T-helper 1 cell treated with Interleukin-12 subunit alpha and Interleukin-12 subunit beta and Interleukin-4 antibody, amounts not matched to agents 30 ng/mL and 1 ng/mL, for 36 hours (primary cell): ENCODE data around the gene CCL22. TPM values are rescaled to one million over a fixed set of nuclear protein-coding genes. Genes with fewer than 3 reads are reported as not detected.
"Not testable (repeated sequence)": the region's sequence is repeated elsewhere in the genome, so short reads cannot be mapped to it uniquely, and the experiment has no call there.

ENCODE experiments used
- intact Hi-C: fragments of 100-400 bp; cut with micrococcal nuclease; formaldehyde crosslinking; loops from one replicate; pipeline ENCODE4 v1.15.1; 2024
- total RNA-seq: library from RNA; stranded (reverse); gene quantifications from 2 replicates; pipeline ENCODE4 v1.2.3, GENCODE V29; 2022

Gene CCL22
- total RNA-seq, 1 donor from 2014 or later: 0.71 TPM

- intact Hi-C loops: no loop called here
Measured at GRCh38 chr16:57374067-57374534, 15.5 kb downstream of the CCL22 start.

DNA sequence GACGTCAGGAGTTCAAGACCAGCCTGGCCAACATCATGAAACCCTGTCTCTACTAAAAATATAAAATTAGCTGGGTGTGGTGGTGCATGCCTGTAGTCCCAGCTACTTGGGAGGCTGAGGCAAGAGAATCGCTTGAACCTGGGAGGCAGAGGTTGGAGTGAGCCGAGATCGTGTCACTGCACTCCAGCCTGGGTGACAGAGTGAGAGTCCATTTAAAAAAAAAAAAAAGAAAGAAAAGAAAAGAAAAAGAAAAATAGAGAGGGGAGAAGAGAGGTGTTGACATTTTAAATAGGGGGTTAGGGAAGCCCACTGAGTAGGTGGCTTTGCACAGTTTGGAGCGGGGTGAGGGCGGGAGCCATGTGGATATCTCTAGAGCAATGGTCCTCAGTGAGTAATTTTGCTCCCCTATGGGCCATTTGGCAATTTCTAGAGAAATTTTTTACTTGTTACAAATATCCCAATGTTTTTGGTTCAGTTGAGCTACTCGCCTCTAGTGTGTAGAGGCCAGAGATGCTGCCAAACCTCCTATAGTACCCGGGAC is 16.4 kb downstream of the CCL22 start:
- intact Hi-C loops: not testable (repeated sequence)

GRCh38 chr16:57376313-57376818 is 17.8 kb downstream of the CCL22 start:
- intact Hi-C loops: no loop called here

DNA sequence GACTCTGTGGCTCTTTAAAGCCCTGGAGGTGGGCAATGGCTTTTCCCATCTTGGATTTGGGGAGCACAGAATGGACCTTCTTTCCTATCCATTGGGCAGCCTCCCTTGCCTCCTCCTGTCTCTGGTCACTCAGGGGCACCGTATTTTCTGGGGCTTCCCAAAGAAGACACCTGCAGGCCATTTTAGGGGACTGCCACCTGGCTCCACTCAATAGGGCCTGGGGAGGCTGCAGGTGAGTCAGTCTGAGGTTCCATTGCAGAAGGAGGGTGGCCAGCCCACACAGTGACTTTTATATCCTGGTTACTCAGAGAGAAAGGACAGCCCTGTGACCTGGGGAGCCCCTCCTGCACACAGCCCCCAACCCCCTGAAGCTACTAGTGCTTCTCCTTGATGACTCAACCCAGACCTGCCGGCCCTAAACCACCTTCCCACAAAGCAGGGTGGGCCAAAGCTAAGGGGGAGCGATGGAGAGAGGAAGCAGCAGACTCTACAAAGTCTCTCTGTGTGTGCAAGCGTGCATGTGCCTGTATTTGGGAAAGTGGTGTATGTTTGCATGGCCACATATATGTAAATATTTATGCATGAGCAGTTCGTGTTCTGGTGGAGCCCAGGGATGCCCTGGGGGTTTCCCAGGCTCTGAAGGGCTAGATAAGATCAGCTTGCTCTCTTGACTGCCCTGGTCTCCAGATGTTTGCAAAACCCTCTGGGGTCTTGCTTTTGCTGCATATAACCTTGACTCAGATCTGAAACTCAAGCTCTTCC is 18.7 kb downstream of the CCL22 start:
- intact Hi-C loops: no loop called here

GRCh38 chr16:57379579-57379978 is 21.0 kb downstream of the CCL22 start:
- intact Hi-C loops: no loop called here

- intact Hi-C loops: no loop called here
Measured at GRCh38 chr16:57380671-57381462, 22.3 kb downstream of the CCL22 start.

- intact Hi-C loops: no loop called here
Measured at GRCh38 chr16:57381791-57382534, 23.4 kb downstream of the CCL22 start.

DNA sequence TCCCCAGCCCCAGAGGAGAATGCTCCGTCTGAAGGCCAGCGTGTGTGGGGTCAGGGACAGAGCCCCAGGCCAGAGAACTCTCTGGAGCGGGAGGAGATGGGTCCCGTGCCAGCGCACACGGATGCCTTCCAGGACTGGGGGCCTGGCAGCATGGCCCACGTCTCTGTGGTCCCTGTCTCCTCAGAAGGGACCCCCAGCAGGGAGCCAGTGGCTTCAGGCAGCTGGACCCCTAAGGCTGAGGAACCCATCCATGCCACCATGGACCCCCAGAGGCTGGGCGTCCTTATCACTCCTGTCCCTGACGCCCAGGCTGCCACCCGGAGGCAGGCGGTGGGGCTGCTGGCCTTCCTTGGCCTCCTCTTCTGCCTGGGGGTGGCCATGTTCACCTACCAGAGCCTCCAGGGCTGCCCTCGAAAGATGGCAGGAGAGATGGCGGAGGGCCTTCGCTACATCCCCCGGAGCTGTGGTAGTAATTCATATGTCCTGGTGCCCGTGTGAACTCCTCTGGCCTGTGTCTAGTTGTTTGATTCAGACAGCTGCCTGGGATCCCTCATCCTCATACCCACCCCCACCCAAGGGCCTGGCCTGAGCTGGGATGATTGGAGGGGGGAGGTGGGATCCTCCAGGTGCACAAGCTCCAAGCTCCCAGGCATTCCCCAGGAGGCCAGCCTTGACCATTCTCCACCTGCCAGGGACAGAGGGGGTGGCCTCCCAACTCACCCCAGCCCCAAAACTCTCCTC is 24.1 kb downstream of the CCL22 start:
- intact Hi-C loops: no loop called here

GRCh38 chr16:57383276-57384247 is 25.0 kb downstream of the CCL22 start:
- intact Hi-C loops: no loop called here

DNA sequence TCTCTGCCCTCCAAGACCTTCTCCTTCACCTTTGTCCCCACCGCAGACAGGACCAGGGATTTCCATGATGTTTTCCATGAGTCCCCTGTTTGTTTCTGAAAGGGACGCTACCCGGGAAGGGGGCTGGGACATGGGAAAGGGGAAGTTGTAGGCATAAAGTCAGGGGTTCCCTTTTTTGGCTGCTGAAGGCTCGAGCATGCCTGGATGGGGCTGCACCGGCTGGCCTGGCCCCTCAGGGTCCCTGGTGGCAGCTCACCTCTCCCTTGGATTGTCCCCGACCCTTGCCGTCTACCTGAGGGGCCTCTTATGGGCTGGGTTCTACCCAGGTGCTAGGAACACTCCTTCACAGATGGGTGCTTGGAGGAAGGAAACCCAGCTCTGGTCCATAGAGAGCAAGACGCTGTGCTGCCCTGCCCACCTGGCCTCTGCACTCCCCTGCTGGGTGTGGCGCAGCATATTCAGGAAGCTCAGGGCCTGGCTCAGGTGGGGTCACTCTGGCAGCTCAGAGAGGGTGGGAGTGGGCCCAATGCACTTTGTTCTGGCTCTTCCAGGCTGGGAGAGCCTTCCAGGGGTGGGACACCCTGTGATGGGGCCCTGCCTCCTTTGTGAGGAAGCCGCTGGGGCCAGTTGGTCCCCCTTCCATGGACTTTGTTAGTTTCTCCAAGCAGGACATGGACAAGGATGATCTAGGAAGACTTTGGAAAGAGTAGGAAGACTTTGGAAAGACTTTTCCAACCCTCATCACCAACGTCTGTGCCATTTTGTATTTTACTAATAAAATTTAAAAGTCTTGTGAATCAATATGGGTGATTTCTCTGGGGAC is 25.9 kb downstream of the CCL22 start:
- intact Hi-C loops: no loop called here

DNA sequence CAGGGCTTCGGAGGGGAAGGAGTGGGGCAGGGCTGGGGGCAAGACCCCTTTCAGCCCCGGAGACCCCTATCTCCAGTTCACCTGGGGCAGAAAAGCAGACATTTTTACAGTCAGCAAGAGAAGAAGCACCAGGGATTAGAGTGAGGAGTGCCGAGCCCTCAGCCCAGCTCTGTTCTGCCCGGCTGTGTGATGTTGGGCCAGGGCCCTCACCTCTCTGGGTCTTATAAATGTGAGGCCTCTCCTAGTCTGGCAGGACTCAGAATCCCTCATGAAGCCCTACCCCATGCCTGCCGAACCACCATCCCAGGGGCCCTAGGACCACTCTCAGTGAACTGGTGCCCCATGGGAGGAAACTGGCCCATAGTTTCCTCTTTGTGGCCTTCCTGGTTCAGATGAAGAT is 26.5 kb downstream of the CCL22 start:
- intact Hi-C loops: no loop called here

GRCh38 chr16:57386381-57386951 is 27.9 kb downstream of the CCL22 start:
- intact Hi-C loops: no loop called here

DNA sequence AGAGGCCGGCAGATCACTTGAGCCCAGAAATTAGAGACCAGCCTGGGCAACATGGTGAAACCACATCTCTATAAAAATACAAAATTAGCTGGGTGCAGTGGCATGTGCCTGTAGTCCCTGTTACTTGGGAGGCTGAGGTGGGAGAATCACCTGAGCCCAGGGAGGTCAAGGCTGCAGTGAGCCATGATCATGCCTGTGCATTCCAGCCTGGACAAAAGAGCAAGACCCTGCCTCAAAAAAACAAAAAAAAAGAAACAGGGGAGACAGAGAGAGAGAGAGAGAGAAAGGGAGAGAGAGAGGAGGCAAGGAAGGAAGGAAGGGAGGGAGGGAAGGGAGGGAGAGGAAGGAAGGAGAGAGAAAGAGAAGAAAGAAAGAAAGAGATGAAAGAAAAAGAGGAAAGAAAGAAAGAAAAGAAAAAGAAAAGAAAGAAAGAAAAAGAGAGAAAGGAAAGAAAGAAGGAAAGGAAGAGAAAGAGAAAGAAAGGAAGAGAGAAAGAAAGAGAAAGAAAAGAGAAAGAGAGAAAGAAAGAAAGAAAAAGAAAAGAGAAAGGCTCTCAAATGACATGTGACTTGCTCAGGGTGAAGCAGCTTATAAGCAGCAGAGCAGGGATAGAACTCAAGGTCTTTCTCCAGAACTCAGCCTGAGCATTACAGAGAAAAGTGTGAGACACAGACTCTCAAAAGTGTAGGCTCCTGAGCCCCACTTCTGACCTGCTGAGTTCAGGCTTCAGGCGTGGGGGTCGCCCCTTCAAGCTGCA is 29.2 kb downstream of the CCL22 start:
- intact Hi-C loops: no loop called here

GRCh38 chr16:57388359-57389086 is 29.9 kb downstream of the CCL22 start:
- intact Hi-C loops: no loop called here

GRCh38 chr16:57389087-57389468 is 30.5 kb downstream of the CCL22 start:
- intact Hi-C loops: no loop called here

GRCh38 chr16:57390636-57391295 is 32.2 kb downstream of the CCL22 start:
- intact Hi-C loops: no loop called here
